GM13977 (cell line): Measurements from ENCODE around the gene TMF1.

Source experiments
- DNase-seq: peaks from one replicate; pipeline ENCODE4 v3.0.0; 2012; ENCODE audit warnings: low spot score
- in situ Hi-C: fragments of 300-500 bp; cut with MboI; formaldehyde crosslinking; loops from one replicate; pipeline ENCODE4 v1.12.0; 2022; ENCODE audit warnings: low sequenced_read_pairs, low pct_unique_long_range_greater_than_20kb, mixed read lengths, inconsistent platforms; ENCODE audit not compliant: unreplicated experiment
- TF ChIP-seq, protein P1 (sequence below): IDR thresholded peaks from 2 replicates; pipeline ENCODE4 v1.5.1; 2012; ENCODE audit warnings: mild to moderate bottlenecking, control low read depth; ENCODE audit not compliant: insufficient read depth; ENCODE audit errors: extremely low read depth, missing control alignments

TMF1 gene

DNA sequence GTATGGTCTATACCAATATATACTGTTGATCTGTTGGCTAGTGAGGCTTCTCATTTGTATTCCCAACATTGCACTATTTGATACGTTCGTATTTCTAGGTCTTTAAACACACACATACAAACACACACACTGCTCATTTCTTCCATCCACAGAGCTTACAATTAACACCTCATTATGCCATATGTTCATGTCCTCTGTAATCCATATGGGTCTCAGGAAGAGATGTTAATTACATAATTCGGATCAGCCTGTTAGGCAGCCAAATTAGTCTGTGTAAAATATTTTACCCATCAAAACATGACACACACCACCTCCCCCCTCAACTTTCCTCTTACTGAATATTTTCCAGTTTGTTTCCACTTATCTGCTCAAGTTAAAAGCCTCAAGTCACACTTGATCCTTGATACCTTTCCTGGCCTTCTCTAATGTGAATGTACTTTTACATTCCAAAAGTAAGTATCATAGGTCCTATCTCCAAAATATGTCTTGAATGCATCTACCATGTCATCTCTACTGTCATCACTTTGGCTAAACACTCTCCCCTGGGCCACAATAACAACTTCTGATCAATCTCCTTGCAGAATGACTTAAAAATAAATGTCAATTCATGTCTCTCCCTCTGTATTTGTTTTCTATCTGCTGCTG is 66.9 kb downstream of the TMF1 start:
- in situ Hi-C loops: no loop called here
- TF ChIP-seq, protein P1, sequence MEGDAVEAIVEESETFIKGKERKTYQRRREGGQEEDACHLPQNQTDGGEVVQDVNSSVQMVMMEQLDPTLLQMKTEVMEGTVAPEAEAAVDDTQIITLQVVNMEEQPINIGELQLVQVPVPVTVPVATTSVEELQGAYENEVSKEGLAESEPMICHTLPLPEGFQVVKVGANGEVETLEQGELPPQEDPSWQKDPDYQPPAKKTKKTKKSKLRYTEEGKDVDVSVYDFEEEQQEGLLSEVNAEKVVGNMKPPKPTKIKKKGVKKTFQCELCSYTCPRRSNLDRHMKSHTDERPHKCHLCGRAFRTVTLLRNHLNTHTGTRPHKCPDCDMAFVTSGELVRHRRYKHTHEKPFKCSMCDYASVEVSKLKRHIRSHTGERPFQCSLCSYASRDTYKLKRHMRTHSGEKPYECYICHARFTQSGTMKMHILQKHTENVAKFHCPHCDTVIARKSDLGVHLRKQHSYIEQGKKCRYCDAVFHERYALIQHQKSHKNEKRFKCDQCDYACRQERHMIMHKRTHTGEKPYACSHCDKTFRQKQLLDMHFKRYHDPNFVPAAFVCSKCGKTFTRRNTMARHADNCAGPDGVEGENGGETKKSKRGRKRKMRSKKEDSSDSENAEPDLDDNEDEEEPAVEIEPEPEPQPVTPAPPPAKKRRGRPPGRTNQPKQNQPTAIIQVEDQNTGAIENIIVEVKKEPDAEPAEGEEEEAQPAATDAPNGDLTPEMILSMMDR: no peak
- DNase-seq: no peak

DNA sequence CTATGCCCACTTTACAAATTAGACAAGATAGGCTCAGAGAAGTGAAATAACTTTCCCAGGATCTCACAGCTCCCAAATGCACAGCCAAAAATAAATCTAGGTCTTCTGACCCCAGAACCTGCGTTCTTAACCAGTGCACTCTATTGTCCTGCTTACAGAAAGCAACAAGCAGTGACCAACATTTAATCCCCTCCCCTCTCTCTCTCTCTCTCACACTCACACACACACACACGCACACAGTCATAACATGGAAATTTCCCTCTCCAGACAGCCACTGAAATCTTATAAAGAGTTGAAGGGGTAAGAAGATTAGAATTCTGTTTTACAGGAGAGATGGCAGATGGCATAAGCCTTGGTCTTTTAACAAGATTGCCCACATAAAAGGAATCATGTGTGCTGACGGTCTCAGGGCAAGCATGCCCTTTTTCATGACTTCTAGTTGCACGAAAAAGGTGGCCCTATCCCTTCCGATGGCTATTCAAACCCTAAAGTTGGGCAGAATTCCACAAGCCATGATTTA is 68.1 kb downstream of the TMF1 start:
- DNase-seq: no peak
- in situ Hi-C loops: no loop called here
- TF ChIP-seq, protein P1: no peak

DNA sequence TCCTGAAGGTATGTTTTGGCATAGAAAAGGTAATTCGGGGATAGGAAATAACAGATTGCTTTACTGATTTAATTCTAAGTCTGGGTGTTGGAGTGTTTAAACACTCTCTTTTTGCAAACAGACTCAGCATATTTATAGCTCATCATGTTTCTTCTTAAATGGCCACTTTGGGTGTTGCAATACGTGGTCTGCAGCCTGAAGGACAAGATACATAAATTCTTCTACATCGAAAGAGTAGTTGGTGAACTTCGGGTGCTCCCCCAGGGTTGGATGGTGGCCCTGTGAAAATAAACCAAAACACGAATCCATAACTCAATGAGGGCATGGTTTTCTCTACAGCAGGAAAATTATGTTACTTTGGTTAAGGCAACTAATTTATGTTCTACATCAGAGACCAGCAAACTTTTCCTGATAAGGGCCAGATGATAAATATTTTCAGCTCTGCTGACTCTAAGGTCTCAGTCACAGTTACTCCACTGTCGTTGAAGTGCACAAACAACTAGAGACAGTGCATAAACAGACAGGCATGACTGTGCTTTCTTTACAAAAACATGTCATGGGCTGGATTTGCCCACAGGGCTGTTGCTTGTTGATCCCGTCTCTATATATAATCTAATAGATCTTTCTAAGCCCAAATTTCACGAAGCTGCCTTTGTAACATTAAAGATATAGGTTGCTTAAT is 74.5 kb downstream of the TMF1 start:
- DNase-seq: no peak
- in situ Hi-C loops: no loop called here
- TF ChIP-seq, protein P1: no peak

DNA sequence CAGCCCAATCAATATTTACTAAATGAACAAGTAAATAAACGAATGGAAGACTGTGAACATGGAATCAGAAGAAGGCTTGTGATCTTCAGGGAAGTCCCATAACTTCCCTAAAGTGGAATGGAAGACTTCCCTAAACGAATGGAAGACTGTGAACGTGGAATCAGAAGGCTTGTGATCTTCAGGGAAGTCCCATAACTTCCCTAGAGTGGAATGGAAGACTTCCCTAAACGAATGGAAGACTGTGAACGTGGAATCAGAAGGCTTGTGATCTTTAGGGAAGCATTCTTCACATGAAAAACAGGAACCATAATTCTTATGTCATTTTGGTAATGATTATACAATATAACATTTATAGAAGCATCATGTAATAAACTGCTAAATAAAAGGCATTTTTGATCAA is 77.4 kb downstream of the TMF1 start:
- in situ Hi-C loops: no loop called here
- TF ChIP-seq, protein P1: no peak
- DNase-seq: no peak

DNA sequence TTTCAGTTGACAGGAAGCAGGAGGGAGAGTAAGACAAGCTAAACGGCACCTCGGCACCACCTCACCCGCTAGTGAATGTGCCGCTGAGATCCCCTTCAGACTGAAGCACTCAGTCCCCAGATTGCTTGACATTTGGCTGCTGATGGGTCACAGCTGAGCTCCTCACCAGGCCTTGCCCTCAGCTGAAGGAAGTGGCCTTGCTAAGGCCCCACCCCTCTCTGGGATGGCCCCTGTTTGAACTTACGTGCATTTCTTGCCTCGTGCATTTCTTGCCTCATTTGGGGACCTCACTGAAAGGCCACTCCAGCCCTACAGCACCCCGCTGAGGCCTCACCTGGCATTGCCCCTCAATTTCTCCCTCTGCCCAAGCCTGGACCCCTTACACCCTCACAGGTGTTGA is 78.5 kb downstream of the TMF1 start:
- TF ChIP-seq, protein P1: no peak
- no peak for DNase-seq
- in situ Hi-C loops: no loop called here

DNA sequence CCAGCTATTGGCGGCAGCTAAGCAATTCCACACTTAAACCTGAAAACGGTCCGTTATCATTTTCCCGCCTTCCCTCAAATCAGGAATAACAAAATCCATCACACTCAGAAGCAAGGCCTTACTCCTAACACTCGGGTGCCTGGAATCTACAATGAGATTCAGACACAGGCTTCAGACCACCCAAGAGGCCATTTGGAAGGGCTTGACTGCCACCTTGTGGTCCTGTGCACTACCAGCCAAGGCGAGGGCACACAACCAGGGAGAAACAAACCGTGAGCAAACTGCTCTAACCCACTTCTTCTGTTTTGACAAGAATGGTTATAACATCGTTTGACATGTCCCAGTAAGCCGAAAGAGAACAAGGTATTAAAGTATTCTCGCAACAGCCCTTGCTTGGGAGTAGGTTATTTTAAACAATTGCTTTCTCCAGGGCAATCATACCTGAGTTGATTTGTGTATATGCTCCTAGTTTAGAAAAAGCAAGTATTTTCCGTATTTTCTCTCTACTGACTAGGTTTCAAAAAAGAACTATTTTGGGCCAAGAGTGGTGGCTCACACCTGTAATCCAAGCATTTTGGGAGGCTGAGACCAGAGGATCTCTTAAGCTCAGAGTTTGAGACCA is 79.7 kb downstream of the TMF1 start:
- DNase-seq: peak; percentile 36
- in situ Hi-C loops: no loop called here
- TF ChIP-seq, protein P1: peak; percentile 71
